ENCODE data around the gene INTS15. TPM values are rescaled to one million over a fixed set of nuclear protein-coding genes. Genes with fewer than 3 reads are reported as not detected.

INTS15 gene
- total and polyA plus RNA-seq, 10 of the 15 experiments (the other 5 are each of a cell fraction or from before 2014, with no cell fraction given): 0.89 to 28.2 (median 16.8) TPM

GRCh38 chr7:6604458-6604857 lies 14.6 kb downstream of the INTS15 start:
- ChIA-PET SMC1A (ENCODE audit: uncharacterized antibody, unreplicated experiment) (interaction anchor here (0.7 kb wide), 1 partner anchor 778 kb away, joined by 3 read pairs; no protein-coding TSS in a partner anchor), CTCF (no interaction called here), POLR2A (no interaction called here), RAD21 (ENCODE audit: unreplicated experiment) (no interaction called here)
- 94% methylated on average over 9 of the region's 10 CpGs for WGBS (ENCODE audit: insufficient coverage, insufficient replicate concordance, low lambda C conversion rate, missing lambda C conversion rate)
- Histone ChIP-seq H3K9me3 (replicated peaks; ENCODE audit: control insufficient read depth, insufficient read depth, low read length) (no peaks in the 10 kb centered on the region), H2AFZ (ENCODE audit: control insufficient read depth, low read depth, low read length) (no peak overlapping the region), H4K20me1 (ENCODE audit: control insufficient read depth, insufficient read depth) (no peaks in the 10 kb centered on the region), H3K4me1 (ENCODE audit: control insufficient read depth, insufficient read depth, low read length) (no peaks in the 10 kb centered on the region), H3K4me2 (ENCODE audit: control insufficient read depth, insufficient read depth) (no peak overlapping the region), H3K27ac (ENCODE audit: control insufficient read depth, insufficient read depth) (no peak overlapping the region), H3K27me3 (replicated peaks in 1 of 2; ENCODE audit: control insufficient read depth in 2 of 2, insufficient read depth in 2 of 2, low read length in 1 of 2) (no peaks in the 10 kb centered on the region), H3K79me2 (ENCODE audit: control insufficient read depth, insufficient read depth, low read length) (no peaks in the 10 kb centered on the region), H3K36me3 (ENCODE audit: control insufficient read depth in 2 of 2, insufficient read depth in 2 of 2, low read length in 1 of 2) (peaks cover 7 to 12% of the 10 kb centered on the region in 2 experiments; a peak in 3 of 4 replicates), H3K9ac (ENCODE audit: control insufficient read depth, insufficient read depth, low read length) (no peak overlapping the region), H3K4me3 (no peak overlapping the region)
- BruUV-seq (replicated peaks): no TSS peak
- in situ Hi-C loops (cut with MboI): no loop called here
- DNase-seq (ENCODE audit: low read depth, low spot score): no peak
- 0 out of 2 replicates have a peak, but pooled peaks have one; percentile 18 for TF ChIP-seq POLR2A (IDR thresholded peaks at IDR 0.05; ENCODE audit: low read depth, low read length)
- no peak for TF ChIP-seq STAT1 (conservative IDR thresholded peaks at IDR 0.05)
- no peak for TF ChIP-seq ZNF687 (IDR thresholded peaks at IDR 0.05)
- no peak for ATAC-seq
- intact Hi-C loops (cut with micrococcal nuclease; ENCODE audit: unreplicated experiment): no loop called here
- no peak for FAIRE-seq
